Stimulated activated naive CD4-positive, alpha-beta T cell (primary cell): Measurements from ENCODE around the gene SPSB2.

ENCODE experiments used
- DNase-seq, 6 experiments: peaks; one replicate each; lab custom pipeline; 2025; lab: John Stamatoyannopoulos, UW

SPSB2 gene

DNA sequence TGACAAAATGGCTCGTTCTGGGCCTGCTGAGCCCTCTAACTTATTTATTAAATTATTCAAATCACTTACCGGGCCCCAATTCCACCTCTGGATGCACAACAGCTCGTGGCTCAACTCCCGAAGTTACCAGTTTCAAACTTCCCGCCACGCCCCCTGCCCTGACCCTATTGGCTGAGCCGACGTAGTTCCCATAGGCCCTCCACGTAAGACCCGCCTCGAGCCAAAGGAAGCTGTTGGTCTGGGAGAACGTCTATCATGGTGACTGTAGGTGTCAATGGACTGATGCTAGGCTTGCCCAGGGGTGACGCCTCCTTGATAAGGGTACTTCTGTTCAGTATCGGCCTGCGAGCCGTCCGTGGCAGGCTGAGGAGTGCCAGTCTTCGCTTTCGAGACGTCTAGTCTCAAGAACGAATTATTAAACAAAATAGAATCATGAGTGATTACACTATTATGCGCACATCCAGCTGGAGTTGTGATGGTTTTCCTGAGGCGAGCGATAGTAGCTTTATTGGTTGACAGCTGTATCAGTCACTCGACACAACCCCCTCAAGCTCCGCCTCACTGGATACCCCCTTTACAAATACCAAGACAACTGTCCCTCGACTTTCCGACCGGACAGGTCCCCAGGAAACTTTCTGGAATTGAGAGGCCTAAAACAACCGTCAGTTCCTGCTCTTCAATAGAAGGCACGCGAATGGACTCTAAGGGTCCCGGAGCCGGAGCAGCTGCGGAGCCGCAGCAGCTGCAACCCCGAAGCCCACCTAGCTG, 21.8 kb downstream of the SPSB2 start, which contains the start of gene CDCA3:
TSS of gene CDCA3 (minus strand) at position 134 of the 768 bp plus-strand sequence. CDS start 334 bp downstream, outside the sequence.
- peak; percentile 80 to 92 (median 89) for DNase-seq

DNA sequence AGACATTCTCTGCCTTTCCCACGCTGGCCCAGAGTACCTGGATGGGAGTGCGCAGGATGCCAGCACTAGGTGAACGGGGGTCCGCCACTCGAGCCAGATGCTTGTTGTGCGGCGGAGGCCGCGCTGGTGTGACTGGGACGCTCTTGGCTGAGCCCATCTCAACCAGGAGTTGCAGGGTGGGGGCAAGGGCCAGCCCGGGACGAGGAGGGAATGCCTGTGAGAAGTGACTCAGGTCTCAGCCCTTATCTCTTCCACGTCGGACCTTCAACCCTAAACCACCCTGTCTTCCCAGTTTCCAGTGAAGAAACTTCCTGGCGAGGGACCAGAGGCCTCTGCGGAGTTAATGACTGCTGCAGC, 22.3 kb downstream of the SPSB2 start:
- no peak for DNase-seq

DNA sequence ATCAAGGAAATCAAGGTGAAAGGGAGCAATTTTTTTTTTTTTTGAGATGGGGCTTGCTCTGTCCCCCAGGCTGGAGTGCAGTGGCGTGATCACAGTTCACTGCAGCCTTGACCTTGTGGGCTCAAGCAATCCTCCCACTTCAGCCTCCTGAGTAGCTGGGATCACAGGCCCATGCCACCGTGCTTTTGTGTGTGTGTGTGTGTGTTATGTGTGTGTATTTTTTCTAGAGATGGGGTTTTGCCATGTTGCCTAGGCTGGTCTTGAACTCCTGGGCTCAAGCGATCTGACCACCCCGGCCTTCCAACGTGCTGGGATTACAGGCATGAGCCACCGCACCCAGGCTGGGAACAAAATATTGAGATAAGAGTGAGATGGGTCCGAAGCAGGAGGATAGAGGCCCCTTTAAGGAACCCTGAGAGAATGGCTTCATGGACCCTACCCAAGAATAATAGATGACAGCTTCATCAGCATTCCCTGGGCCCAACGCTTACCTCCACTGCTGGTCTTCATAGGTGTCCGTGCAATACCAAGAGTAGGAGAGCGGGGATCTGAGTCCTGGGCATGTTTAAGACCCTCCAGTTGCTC, 23.0 kb downstream of the SPSB2 start:
- no peak for DNase-seq

DNA sequence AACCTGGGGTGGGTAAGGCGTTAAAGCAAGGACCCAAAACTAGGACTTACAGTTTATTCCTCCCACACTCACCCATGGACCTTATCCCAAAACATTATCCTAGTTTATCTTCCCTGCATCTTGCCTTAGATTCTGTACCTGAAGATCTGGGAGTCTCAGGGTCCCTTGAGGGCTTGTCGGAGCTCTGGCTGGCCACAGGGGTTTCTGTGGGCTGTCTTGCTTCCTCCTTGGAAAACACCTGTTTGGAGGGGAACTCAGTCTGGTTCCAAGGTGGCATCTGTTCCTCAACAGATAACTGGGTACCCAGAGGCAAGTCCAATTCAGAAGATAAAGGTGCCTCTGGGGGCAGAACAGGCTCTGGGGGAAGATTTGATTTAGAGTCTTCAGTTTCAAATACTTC, 23.7 kb downstream of the SPSB2 start:
- DNase-seq = no peak

DNA sequence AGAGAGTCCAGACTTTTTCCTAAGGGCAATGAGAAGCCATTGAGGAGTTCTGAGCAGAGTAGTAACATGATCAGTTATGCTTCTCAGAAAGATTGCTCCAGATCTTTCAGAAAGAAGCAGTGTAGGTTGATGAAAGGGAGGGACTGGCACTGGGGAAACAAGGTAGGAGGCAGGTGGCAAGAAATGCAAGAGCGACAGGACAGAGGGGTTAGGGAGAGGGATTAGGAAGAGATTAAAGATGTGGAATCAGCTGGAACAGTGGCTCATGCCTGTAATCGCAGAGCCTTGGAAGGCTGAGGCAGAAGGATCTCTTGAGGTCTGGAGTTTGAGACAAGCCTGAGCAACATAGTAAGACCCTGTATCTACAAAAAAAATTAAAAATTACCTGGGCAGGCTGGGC, 25.4 kb downstream of the SPSB2 start:
- no peak for DNase-seq

GRCh38 chr12:6846316-6846869, 26.7 kb downstream of the SPSB2 start:
- no peak for DNase-seq

DNA sequence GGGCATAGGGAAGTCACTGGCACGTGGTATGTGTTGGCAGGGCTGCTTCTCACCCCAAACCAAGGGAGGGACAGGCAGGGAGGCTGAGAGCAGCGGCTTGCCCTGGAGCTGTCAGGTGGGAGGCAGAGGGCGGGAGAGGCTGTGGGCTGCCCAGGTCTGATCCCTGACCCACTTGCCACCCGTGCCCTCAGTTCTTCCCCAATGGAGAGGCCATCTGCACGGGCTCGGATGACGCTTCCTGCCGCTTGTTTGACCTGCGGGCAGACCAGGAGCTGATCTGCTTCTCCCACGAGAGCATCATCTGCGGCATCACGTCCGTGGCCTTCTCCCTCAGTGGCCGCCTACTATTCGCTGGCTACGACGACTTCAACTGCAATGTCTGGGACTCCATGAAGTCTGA, 27.7 kb downstream of the SPSB2 start:
- no peak for DNase-seq

- DNase-seq = no peak
Measured at GRCh38 chr12:6843118-6843902, 29.8 kb downstream of the SPSB2 start.

GRCh38 chr12:6842075-6842474, 31.0 kb downstream of the SPSB2 start:
- DNase-seq = no peak

- no peak for DNase-seq
Measured at GRCh38 chr12:6840761-6841515, 32.2 kb downstream of the SPSB2 start, which contains the start of gene GNB3. GNB3 (plus strand) TSS chr12:6840925; CDS start chr12:6841288, 363 bp downstream.

- DNase-seq = no peak
Measured at GRCh38 chr12:6840330-6840729, 32.8 kb downstream of the SPSB2 start.

GRCh38 chr12:6839482-6840201, 33.5 kb downstream of the SPSB2 start:
- DNase-seq = no peak

DNA sequence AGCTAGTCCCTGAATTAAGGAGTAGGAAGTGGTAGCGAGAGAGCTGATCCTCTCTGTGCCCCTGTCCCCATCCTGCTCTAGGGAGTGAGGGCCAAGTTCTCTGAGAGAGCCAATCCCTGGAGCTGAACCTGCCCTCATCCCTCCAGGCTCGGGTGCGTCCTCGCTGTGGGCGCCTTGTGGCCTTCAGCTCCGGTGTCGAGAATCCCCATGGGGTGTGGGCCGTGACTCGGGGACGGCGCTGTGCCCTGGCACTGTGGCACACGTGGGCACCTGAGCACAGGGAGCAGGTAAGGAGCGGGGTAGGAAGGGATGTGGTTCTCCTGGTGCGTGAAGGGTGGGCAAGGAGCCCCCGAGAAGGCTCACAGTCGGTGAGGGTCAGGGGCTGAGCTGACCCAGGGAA, 34.2 kb downstream of the SPSB2 start:
- DNase-seq = no peak

GRCh38 chr12:6837370-6838060, 35.6 kb downstream of the SPSB2 start:
- DNase-seq = no peak

- no peak for DNase-seq
Measured at GRCh38 chr12:6836851-6837250, 36.3 kb downstream of the SPSB2 start.

- no peak for DNase-seq
Measured at GRCh38 chr12:6834873-6835272, 38.2 kb downstream of the SPSB2 start.

GRCh38 chr12:6834254-6834653, 38.8 kb downstream of the SPSB2 start:
- no peak for DNase-seq

DNA sequence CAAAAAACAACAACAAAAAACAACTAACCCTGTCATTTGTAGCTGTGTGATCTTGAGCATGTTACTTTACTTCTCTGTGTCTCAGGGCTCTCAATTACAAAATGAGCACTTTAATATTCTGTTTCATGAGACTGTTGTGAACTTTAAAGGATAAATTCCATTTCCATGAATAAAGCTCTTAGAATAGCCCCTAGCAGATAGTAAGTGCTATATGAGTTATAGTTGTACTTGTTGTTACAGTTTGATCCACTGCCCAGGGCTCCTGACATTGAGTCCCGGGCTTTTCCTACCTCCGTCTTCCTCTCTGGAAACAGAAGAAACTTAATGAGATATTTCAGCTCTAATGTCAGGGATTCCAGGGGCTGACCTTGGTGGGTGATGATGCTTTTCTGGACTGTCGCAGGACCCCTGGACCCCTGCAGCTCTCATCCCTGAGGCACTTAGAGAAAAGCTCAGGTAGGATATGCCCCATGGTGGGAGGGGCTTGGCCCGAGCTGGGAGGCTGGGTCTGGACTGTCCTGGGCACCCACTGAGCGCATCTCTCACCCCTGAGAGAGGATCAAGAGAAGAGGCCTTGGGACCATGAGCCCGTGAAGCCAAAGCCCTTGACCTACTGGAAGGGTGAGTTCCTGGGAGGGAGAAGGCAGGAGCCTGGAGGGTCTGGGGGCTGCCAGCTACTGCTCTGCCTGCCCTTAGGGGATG, 39.8 kb downstream of the SPSB2 start:
- no peak for DNase-seq

GRCh38 chr12:6832125-6832524, 41.0 kb downstream of the SPSB2 start:
- DNase-seq = no peak

DNA sequence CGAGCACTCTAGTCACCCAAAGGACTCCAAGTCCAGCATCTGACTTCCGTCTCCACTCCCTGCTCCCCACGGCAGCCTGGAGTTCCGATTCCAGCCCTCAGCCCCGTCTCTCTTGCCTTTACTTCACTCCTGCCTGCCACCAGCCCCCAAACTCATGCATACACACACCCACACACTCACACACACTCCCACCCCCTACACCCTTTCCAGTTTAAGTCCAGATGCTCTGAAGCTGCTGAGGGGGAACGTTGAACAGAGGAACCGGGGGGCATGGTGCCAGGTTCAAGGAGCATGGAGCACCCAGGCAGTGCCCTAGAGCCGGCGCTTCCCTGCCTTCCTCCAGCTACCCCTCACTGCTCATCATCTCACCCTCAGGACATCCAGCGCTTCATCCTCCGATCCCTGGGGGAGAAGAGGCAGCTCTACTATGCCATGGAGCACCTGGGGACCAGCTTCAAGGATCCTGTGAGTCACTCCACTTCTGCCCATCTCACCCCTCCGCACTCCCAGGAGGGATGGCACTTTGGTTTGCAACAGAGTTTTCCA, 41.6 kb downstream of the SPSB2 start:
- DNase-seq = no peak
